ENCODE data around the gene SEC22A. TPM values are rescaled to one million over a fixed set of nuclear protein-coding genes. Genes with fewer than 3 reads are reported as not detected.
"Not testable (repeated sequence)": the region's sequence is repeated elsewhere in the genome, so short reads cannot be mapped to it uniquely, and the experiment has no call there.

The SEC22A gene
- total RNA-seq, 2 experiments from 2014 or later, result 7.9 to 11.5 TPM

DNA sequence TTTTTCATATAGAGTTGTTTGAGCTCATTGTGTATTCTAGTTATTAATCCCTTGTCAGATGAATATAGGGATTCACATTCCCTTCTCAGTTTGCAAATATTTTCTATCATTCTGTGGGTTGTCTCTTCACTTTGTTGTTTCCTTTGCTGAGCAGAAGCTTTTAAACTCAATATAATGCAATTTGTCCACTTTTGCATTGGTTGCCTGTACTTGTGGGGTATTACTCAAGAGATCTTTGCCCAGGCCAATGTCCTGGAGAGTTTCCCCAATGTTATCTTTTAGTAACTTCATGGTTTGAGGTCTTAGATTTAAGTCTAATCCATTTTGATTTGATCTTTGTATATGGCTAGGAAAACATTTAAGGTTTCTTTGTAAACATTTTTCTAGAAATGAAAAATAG is 24.8 kb downstream of the SEC22A start:
- ATAC-seq (ENCODE audit: poor library complexity) (no peak), DNase-seq (no peak)
- peaks cover 13 to 14% of the 10 kb centered on the region in 2 experiments for H3K9me3 ChIP-seq (ENCODE audit: control insufficient read depth in 1 of 2, insufficient read depth in 1 of 2, low read length in 2 of 2)
- H3K36me3 ChIP-seq (ENCODE audit: insufficient read depth, low read length), result peaks cover 41% of the 10 kb centered on the region
- peaks cover 9% of the 10 kb centered on the region for H3K9me3 Mint-ChIP-seq
- H3K4me3 Mint-ChIP-seq, result no peak overlapping the region
- ChIA-PET CTCF (no interaction called here), POLR2A (interaction anchor here (1.2 kb wide), 1 partner anchor 25 kb away, joined by 3 read pairs; the partner anchor contains the start of gene SEC22A)
- peaks cover 12% of the 10 kb centered on the region for H3K4me1 Mint-ChIP-seq (ENCODE audit: low read depth)
- no peak overlapping the region for H3K4me3 ChIP-seq (ENCODE audit: low read length)
- intact Hi-C loops (cut with DNase I, micrococcal nuclease), result no loop called here
- no peaks in the 10 kb centered on the region for H3K4me1 ChIP-seq (ENCODE audit: insufficient read depth, low read length)
- H3K36me3 Mint-ChIP-seq (ENCODE audit: low read depth), result peaks cover 95% of the 10 kb centered on the region
- H3K27ac Mint-ChIP-seq, result no peak overlapping the region
- TF ChIP-seq, protein P1, sequence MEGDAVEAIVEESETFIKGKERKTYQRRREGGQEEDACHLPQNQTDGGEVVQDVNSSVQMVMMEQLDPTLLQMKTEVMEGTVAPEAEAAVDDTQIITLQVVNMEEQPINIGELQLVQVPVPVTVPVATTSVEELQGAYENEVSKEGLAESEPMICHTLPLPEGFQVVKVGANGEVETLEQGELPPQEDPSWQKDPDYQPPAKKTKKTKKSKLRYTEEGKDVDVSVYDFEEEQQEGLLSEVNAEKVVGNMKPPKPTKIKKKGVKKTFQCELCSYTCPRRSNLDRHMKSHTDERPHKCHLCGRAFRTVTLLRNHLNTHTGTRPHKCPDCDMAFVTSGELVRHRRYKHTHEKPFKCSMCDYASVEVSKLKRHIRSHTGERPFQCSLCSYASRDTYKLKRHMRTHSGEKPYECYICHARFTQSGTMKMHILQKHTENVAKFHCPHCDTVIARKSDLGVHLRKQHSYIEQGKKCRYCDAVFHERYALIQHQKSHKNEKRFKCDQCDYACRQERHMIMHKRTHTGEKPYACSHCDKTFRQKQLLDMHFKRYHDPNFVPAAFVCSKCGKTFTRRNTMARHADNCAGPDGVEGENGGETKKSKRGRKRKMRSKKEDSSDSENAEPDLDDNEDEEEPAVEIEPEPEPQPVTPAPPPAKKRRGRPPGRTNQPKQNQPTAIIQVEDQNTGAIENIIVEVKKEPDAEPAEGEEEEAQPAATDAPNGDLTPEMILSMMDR (IDR thresholded peaks at IDR 0.05), result no peak
- H3K27ac ChIP-seq (ENCODE audit: low read depth in 1 of 2, low read length in 2 of 2), result no peak overlapping the region
- no peaks in the 10 kb centered on the region for H3K27me3 ChIP-seq (ENCODE audit: control insufficient read depth in 1 of 2, insufficient read depth in 2 of 2, low read length in 2 of 2)
- no peaks in the 10 kb centered on the region for H3K27me3 Mint-ChIP-seq

DNA sequence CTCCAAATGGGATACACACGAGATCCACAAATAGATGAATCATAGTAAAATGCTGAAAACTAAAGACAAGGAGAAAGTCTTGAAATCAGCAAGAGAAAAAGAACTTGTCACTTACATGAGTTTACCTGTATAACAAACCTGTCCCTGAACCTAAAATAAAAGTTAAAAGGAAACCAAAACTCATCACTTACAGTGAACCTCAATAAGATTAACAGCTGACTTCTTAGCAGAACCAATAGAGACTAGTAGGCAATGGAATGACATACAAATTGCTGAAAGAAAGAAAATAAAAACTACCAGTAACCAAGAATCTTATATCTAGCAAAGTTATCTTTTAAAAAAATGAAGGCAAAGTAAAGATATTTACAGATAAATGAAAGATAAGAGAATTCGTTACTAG is 27.4 kb downstream of the SEC22A start:
- peaks cover 9% of the 10 kb centered on the region for H3K9me3 Mint-ChIP-seq
- Histone ChIP-seq H3K27ac (ENCODE audit: low read depth in 1 of 2, low read length in 2 of 2) (no peak overlapping the region), H3K27me3 (ENCODE audit: control insufficient read depth in 1 of 2, insufficient read depth in 2 of 2, low read length in 2 of 2) (no peaks in the 10 kb centered on the region), H3K36me3 (ENCODE audit: insufficient read depth, low read length) (peaks cover 41% of the 10 kb centered on the region), H3K9me3 (ENCODE audit: control insufficient read depth in 1 of 2, insufficient read depth in 1 of 2, low read length in 2 of 2) (peaks cover 13 to 14% of the 10 kb centered on the region in 2 experiments), H3K4me1 (ENCODE audit: insufficient read depth, low read length) (no peaks in the 10 kb centered on the region), H3K4me3 (ENCODE audit: low read length) (no peak overlapping the region)
- DNase-seq (peak in 1 of 14 experiments; percentile 2), ATAC-seq (ENCODE audit: poor library complexity) (no peak)
- peaks cover 96% of the 10 kb centered on the region for H3K36me3 Mint-ChIP-seq (ENCODE audit: low read depth)
- intact Hi-C loops (cut with DNase I, micrococcal nuclease), result no loop called here
- no peaks in the 10 kb centered on the region for H3K27me3 Mint-ChIP-seq
- no peak overlapping the region for H3K4me3 Mint-ChIP-seq
- TF ChIP-seq, protein P1 (IDR thresholded peaks at IDR 0.05), result no peak
- ChIA-PET POLR2A (no interaction called here), CTCF (no interaction called here)
- no peaks in the 10 kb centered on the region for H3K4me1 Mint-ChIP-seq (ENCODE audit: low read depth)
- H3K27ac Mint-ChIP-seq, result no peak overlapping the region

DNA sequence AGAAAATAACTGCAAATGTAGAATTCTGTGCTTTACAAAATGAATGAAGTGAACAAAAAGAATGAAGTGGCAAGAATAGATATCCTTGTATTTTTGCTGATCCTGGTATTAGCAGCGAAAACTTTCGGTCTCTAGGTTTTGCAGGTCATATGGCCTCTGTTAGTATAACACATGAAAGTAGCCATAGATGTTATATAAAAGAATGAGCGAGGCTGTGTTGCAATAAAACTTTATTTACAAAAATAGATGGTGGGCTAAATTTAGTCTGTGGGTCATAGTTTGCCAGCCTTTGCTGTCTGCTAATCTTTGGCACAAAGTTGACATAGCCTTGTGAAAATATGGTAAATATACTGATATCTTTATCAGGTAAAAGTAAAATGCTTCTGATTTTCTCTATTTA is 35.2 kb downstream of the SEC22A start:
- Mint-ChIP-seq H3K4me3 (no peak overlapping the region), H3K4me1 (ENCODE audit: low read depth) (peaks cover 17% of the 10 kb centered on the region), H3K9me3 (no peaks in the 10 kb centered on the region), H3K27me3 (no peaks in the 10 kb centered on the region), H3K36me3 (ENCODE audit: low read depth) (peaks cover 84% of the 10 kb centered on the region), H3K27ac (no peak overlapping the region)
- POLR2A ChIA-PET, result no interaction called here
- no peak overlapping the region for H3K4me3 ChIP-seq (ENCODE audit: low read length)
- intact Hi-C loops (cut with DNase I, micrococcal nuclease), result no loop called here
- TF ChIP-seq, protein P1 (IDR thresholded peaks at IDR 0.05), result no peak
- DNase-seq, result no peak
- H3K36me3 ChIP-seq (ENCODE audit: insufficient read depth, low read length), result peaks cover 25% of the 10 kb centered on the region
- no peak overlapping the region for H3K27ac ChIP-seq (ENCODE audit: low read depth in 1 of 2, low read length in 2 of 2)
- no peaks in the 10 kb centered on the region for H3K9me3 ChIP-seq (ENCODE audit: control insufficient read depth in 1 of 2, insufficient read depth in 1 of 2, low read length in 2 of 2)
- CTCF ChIA-PET, result interaction anchor here (1.2 kb wide), 1 partner anchor 481 kb away, joined by 3 read pairs; no protein-coding TSS in a partner anchor
- H3K4me1 ChIP-seq (ENCODE audit: insufficient read depth, low read length), result no peaks in the 10 kb centered on the region
- H3K27me3 ChIP-seq (ENCODE audit: control insufficient read depth in 1 of 2, insufficient read depth in 2 of 2, low read length in 2 of 2), result no peaks in the 10 kb centered on the region
- no peak for ATAC-seq (ENCODE audit: poor library complexity)

DNA sequence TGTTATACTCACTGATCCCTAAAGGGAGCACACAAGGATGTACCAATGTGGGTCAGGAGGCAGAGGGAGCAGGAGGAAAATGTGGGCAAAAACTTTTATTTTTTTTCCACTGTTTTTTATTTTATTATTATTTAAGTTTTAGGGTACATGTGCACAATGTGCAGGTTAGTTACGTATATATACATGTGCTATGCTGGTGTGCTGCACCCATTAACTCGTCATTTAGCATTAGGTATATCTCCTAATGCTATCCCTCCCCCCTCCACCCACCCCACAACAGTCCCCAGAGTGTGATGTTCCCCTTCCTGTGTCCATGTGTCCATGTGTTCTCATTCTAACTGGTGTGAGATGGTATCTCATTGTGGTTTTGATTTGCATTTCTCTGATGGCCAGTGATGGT is 37.4 kb downstream of the SEC22A start:
- intact Hi-C loops (cut with DNase I, micrococcal nuclease); H3K27me3 Mint-ChIP-seq; H3K27ac Mint-ChIP-seq; DNase-seq; ATAC-seq (ENCODE audit: poor library complexity); CTCF ChIA-PET; H3K27ac ChIP-seq (ENCODE audit: low read depth in 1 of 2, low read length in 2 of 2); H3K4me3 ChIP-seq (ENCODE audit: low read length); POLR2A ChIA-PET; H3K9me3 ChIP-seq (ENCODE audit: control insufficient read depth in 1 of 2, insufficient read depth in 1 of 2, low read length in 2 of 2); H3K4me3 Mint-ChIP-seq; H3K9me3 Mint-ChIP-seq; H3K4me1 ChIP-seq (ENCODE audit: insufficient read depth, low read length); H3K27me3 ChIP-seq (ENCODE audit: control insufficient read depth in 1 of 2, insufficient read depth in 2 of 2, low read length in 2 of 2): not testable (repeated sequence)
- H3K36me3 Mint-ChIP-seq (ENCODE audit: low read depth), result peaks cover 79% of the 10 kb centered on the region
- H3K36me3 ChIP-seq (ENCODE audit: insufficient read depth, low read length), result peaks cover 27% of the 10 kb centered on the region
- peaks cover 37% of the 10 kb centered on the region for H3K4me1 Mint-ChIP-seq (ENCODE audit: low read depth)
